Measurements from ENCODE around the gene RPP21. TPM values are rescaled to one million over a fixed set of nuclear protein-coding genes. Genes with fewer than 3 reads are reported as not detected.

Gene RPP21
- total RNA-seq, 1 experiment from 2014 or later = 81.3 TPM

DNA sequence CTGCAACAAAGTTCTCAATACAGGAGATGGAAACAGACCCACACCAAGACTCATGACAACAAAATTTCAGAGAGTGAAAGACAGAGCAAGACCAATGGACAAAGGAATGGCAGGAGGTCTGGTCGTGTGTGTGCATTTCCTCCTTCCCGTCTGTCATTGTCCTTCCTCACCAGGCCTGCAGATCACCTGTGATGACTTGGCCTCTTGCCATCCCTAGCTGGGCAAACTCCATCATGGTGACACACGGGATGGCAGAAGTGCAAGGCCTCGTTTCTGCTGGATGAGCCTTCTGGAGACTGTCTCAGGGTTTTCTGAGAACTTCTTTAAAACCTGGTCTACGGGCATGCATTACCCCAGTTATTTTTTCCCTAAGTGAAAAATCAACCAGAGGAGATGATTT is 49.2 kb downstream of the RPP21 start:
- Histone ChIP-seq H3K27ac (ENCODE audit: low read length) (no peak overlapping the region), H3K27me3 (ENCODE audit: control insufficient read depth, insufficient read depth, low read length) (peaks cover 35% of the 10 kb centered on the region), H3K36me3 (ENCODE audit: control insufficient read depth, insufficient read depth, low read length) (no peaks in the 10 kb centered on the region), H3K9me3 (ENCODE audit: control insufficient read depth, insufficient read depth, low read depth, low read length) (no peaks in the 10 kb centered on the region), H3K4me3 (ENCODE audit: low read depth in 2 of 2, low read length in 2 of 2) (no peak overlapping the region), H3K4me1 (ENCODE audit: control insufficient read depth, insufficient read depth, low read length) (no peaks in the 10 kb centered on the region)
- CTCF ChIA-PET = no interaction called here
- TF ChIP-seq TCF7L2 (IDR thresholded peaks at IDR 0.05; ENCODE audit: low read depth, low read length) = no peak
- TF ChIP-seq POLR2AphosphoS5 (IDR thresholded peaks at IDR 0.05; ENCODE audit: low read depth, low read length) = no peak
- no peak for TF ChIP-seq SIN3A (IDR thresholded peaks at IDR 0.05; ENCODE audit: borderline replicate concordance, insufficient read depth, low read depth, low read length)
- TF ChIP-seq, protein P1, sequence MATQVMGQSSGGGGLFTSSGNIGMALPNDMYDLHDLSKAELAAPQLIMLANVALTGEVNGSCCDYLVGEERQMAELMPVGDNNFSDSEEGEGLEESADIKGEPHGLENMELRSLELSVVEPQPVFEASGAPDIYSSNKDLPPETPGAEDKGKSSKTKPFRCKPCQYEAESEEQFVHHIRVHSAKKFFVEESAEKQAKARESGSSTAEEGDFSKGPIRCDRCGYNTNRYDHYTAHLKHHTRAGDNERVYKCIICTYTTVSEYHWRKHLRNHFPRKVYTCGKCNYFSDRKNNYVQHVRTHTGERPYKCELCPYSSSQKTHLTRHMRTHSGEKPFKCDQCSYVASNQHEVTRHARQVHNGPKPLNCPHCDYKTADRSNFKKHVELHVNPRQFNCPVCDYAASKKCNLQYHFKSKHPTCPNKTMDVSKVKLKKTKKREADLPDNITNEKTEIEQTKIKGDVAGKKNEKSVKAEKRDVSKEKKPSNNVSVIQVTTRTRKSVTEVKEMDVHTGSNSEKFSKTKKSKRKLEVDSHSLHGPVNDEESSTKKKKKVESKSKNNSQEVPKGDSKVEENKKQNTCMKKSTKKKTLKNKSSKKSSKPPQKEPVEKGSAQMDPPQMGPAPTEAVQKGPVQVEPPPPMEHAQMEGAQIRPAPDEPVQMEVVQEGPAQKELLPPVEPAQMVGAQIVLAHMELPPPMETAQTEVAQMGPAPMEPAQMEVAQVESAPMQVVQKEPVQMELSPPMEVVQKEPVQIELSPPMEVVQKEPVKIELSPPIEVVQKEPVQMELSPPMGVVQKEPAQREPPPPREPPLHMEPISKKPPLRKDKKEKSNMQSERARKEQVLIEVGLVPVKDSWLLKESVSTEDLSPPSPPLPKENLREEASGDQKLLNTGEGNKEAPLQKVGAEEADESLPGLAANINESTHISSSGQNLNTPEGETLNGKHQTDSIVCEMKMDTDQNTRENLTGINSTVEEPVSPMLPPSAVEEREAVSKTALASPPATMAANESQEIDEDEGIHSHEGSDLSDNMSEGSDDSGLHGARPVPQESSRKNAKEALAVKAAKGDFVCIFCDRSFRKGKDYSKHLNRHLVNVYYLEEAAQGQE (IDR thresholded peaks at IDR 0.05; ENCODE audit: insufficient read depth in 1 of 2, low read depth in 2 of 2, low read length in 1 of 2) = no peak
- TF ChIP-seq, protein P2, sequence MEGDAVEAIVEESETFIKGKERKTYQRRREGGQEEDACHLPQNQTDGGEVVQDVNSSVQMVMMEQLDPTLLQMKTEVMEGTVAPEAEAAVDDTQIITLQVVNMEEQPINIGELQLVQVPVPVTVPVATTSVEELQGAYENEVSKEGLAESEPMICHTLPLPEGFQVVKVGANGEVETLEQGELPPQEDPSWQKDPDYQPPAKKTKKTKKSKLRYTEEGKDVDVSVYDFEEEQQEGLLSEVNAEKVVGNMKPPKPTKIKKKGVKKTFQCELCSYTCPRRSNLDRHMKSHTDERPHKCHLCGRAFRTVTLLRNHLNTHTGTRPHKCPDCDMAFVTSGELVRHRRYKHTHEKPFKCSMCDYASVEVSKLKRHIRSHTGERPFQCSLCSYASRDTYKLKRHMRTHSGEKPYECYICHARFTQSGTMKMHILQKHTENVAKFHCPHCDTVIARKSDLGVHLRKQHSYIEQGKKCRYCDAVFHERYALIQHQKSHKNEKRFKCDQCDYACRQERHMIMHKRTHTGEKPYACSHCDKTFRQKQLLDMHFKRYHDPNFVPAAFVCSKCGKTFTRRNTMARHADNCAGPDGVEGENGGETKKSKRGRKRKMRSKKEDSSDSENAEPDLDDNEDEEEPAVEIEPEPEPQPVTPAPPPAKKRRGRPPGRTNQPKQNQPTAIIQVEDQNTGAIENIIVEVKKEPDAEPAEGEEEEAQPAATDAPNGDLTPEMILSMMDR (IDR thresholded peaks at IDR 0.05) = no peak
- ATAC-seq (no peak), DNase-seq (ENCODE audit: low read depth, low spot score) (no peak)
- no TSS peak for BruUV-seq (replicated peaks)
- in situ Hi-C loops (cut with HindIII; ENCODE audit: low pct_unique_long_range_greater_than_20kb, low sequenced_read_pairs) = no loop called here
- POLR2A ChIA-PET = no interaction called here
- intact Hi-C loops (cut with micrococcal nuclease; ENCODE audit: unreplicated experiment) = no loop called here

Other genes with a start within 250 kb of the RPP21 start
- gene TRIM31, start 232.1 kb upstream of the RPP21 start, total RNA-seq (2021; ENCODE audit: unreplicated experiment) = not detected
- gene TRIM40, start 209.0 kb upstream of the RPP21 start, total RNA-seq (2021; ENCODE audit: unreplicated experiment) = not detected
- not detected for gene TRIM10, start 183.9 kb upstream of the RPP21 start, total RNA-seq (2021; ENCODE audit: unreplicated experiment)
- gene TRIM15, start 181.6 kb upstream of the RPP21 start, total RNA-seq (2021; ENCODE audit: unreplicated experiment) = 0.13 TPM
- 44.8 TPM for gene TRIM26, start 131.8 kb upstream of the RPP21 start, total RNA-seq (2021; ENCODE audit: unreplicated experiment)
- gene TRIM39, start 18.2 kb upstream of the RPP21 start, total RNA-seq (2021; ENCODE audit: unreplicated experiment) = 13.4 TPM
- gene HLA-E, start 144.4 kb downstream of the RPP21 start, total RNA-seq (2021; ENCODE audit: unreplicated experiment) = 132 TPM
- gene GNL1, start 211.3 kb downstream of the RPP21 start, total RNA-seq (2021; ENCODE audit: unreplicated experiment) = 90.6 TPM
- gene PRR3, start 212.1 kb downstream of the RPP21 start, total RNA-seq (2021; ENCODE audit: unreplicated experiment) = 16.5 TPM
- gene ABCF1, start 226.3 kb downstream of the RPP21 start, total RNA-seq (2021; ENCODE audit: unreplicated experiment) = 94.9 TPM